BJ (cell line): ENCODE data around the gene SMIM13. TPM values are rescaled to one million over a fixed set of nuclear protein-coding genes. Genes with fewer than 3 reads are reported as not detected.
"Not testable (repeated sequence)": the region's sequence is repeated elsewhere in the genome, so short reads cannot be mapped to it uniquely, and the experiment has no call there.

Source experiments
- CTCF ChIA-PET: fragments of 350-600 bp; formaldehyde crosslinking; extraction: SDS; loops from one replicate; lab custom pipeline; 2021; ENCODE audit warnings: antibody characterized with exemption, inconsistent platforms; lab: Yijun Ruan, JAX
- POLR2A ChIA-PET: fragments of 300-600 bp; sonication (Branson Sonifier 250); formaldehyde crosslinking; extraction: SDS; loops from one replicate; lab custom pipeline; 2021; ENCODE audit warnings: antibody characterized with exemption; lab: Charles Lee
- DNase-seq: peaks from one replicate; pipeline ENCODE4 v3.0.0-alpha.2; 2011; ENCODE audit warnings: low read depth
- H3K27me3 ChIP-seq: 2 replicates; pipeline ENCODE4 v1.6.0; 2011; ENCODE audit warnings: low read length; ENCODE audit not compliant: control insufficient read depth, insufficient read depth
- H3K36me3 ChIP-seq: 2 replicates; pipeline ENCODE4 v1.5.1; 2011; ENCODE audit warnings: low read length; ENCODE audit not compliant: control insufficient read depth, insufficient read depth
- H3K4me3 ChIP-seq: 2 replicates; pipeline ENCODE4 v1.5.1; 2011; ENCODE audit warnings: low read depth, mild to moderate bottlenecking, control low read depth, low read length
- polyA plus RNA-seq: library from polyadenylated mRNA; depleted of rRNA; stranded (reverse); fragments of >200 nt; gene quantifications from 2 replicates; pipeline ENCODE4 v1.2.3, GENCODE V29; 2011
- TF ChIP-seq, protein P1 (sequence below): IDR thresholded peaks from 2 replicates; pipeline ENCODE4 v1.5.1; 2011; ENCODE audit warnings: low read depth, mild to moderate bottlenecking, control low read depth, inconsistent platforms, low read length, moderate library complexity; ENCODE audit not compliant: insufficient read depth

Gene SMIM13
- polyA plus RNA-seq, 1 experiment = 3.0 TPM

DNA sequence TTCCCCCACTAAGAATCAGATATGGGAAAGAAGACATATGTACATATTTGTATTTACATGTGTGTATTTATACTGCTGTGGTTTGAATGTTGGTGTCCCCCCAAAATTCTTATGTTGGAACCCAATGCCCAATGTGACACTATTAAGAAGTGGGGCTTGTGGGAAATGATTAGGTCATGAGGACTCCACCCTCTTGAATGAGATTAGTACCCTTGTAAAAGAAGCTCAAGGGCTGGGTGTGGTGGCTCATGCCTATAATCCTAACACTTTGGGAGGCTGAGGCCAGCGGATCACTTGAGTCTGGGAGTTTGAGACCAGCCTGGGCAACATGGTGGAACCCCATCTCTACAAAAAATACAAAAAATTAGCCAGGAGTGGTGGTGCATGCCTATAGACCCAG, 3.9 kb upstream of the SMIM13 start:
- DNase-seq = no peak
- Histone ChIP-seq H3K4me3 (no peak overlapping the region), H3K27me3 (no peaks in the 10 kb centered on the region), H3K36me3 (no peaks in the 10 kb centered on the region)
- TF ChIP-seq, protein P1, sequence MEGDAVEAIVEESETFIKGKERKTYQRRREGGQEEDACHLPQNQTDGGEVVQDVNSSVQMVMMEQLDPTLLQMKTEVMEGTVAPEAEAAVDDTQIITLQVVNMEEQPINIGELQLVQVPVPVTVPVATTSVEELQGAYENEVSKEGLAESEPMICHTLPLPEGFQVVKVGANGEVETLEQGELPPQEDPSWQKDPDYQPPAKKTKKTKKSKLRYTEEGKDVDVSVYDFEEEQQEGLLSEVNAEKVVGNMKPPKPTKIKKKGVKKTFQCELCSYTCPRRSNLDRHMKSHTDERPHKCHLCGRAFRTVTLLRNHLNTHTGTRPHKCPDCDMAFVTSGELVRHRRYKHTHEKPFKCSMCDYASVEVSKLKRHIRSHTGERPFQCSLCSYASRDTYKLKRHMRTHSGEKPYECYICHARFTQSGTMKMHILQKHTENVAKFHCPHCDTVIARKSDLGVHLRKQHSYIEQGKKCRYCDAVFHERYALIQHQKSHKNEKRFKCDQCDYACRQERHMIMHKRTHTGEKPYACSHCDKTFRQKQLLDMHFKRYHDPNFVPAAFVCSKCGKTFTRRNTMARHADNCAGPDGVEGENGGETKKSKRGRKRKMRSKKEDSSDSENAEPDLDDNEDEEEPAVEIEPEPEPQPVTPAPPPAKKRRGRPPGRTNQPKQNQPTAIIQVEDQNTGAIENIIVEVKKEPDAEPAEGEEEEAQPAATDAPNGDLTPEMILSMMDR = no peak
- POLR2A ChIA-PET = no interaction called here
- CTCF ChIA-PET = interaction anchor here (1.3 to 1.5 kb wide), 3 partner anchors 134 to 407 kb away, joined by 3 read pairs; no protein-coding TSS in a partner anchor

DNA sequence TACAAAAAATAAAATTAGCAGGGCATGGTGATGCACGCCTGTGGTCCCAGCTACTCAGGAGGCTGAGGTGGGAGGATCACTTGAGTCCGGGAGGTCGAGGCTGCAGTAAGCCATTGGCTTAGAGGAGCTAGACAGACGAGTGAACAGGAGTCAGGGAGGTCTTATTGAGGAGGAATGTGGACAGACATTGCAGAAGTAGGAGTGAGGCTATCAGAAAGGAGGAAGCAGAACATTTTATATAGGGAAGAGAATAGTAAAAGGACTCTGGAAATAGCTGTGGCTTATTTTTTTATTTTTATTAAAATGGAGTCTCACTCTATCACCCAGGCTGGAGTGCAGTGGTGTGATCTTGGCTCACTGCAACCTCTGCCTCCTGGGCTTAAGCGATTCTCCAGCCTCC, 2.5 kb upstream of the SMIM13 start:
- CTCF ChIA-PET = interaction anchor here (1.5 kb wide), 1 partner anchor 38 kb away, joined by 3 read pairs; no protein-coding TSS in a partner anchor
- DNase-seq, POLR2A ChIA-PET, H3K27me3 ChIP-seq, H3K36me3 ChIP-seq, H3K4me3 ChIP-seq: not testable (repeated sequence)

DNA sequence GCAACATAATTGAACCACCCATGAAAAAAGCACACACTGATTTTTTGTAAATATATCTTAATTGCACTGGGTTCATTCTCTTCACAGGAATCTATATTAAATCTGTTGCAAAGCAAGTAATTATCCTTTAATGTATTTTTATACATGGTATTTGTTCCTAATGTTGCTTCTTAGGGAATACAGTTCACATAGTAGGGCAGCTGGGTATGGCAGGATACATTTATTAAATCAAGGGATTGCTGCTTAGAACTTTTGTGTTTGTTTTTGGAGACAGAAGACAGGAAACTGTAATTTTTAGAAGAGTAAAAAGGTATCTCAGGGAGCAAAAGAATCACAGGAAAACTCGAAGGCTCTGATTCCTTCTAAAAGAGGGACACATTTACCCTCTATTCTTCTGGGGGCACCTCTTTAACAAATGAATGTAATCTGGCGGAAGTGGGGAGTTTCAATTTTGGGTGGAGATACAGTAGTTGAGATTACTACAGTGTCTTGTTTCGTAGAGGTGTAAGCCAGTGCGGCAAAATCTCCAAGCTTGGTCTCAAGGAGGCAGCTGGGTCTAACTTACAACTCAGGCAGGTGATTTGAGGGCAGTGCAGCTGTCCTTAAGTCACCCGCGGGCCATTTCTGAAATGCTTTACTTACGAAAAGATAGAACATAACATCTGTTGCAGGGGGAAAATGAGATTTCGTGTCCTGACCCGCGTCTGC, 812 bp upstream of the SMIM13 start:
- no peak for DNase-seq
- CTCF ChIA-PET = interaction anchor here (0.6 to 1.9 kb wide), 11 partner anchors 12 to 404 kb away, joined by 3 to 9 read pairs (median 4); no protein-coding TSS in a partner anchor
- TF ChIP-seq, protein P1 = no peak
- peak overlapping the region; percentile 99 for H3K4me3 ChIP-seq
- peaks cover 2% of the 10 kb centered on the region; the same call in 1 of the 2 replicates for H3K36me3 ChIP-seq
- POLR2A ChIA-PET = no interaction called here
- H3K27me3 ChIP-seq = no peaks in the 10 kb centered on the region

DNA sequence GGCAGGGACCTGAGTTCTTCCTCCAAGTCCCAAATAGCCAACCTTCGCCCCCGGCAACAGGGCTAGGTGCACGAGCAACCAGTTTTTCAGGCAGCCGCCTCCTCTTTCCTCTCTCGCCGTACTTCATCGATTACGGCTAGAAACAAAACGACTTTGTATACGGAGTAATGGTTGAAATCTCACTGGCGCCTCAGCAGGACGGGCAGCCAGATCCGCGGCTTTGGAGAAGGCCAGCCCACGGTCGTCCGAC, 333 bp upstream of the SMIM13 start:
- Histone ChIP-seq H3K4me3 (peak overlapping the region; percentile 99), H3K36me3 (peaks cover 2% of the 10 kb centered on the region; the same call in 1 of the 2 replicates), H3K27me3 (no peaks in the 10 kb centered on the region)
- CTCF ChIA-PET = interaction anchor here (0.6 to 1.9 kb wide), 12 partner anchors 13 to 403 kb away, joined by 3 to 9 read pairs (median 4); no protein-coding TSS in a partner anchor
- TF ChIP-seq, protein P1 = no peak
- POLR2A ChIA-PET = no interaction called here
- DNase-seq = no peak

DNA sequence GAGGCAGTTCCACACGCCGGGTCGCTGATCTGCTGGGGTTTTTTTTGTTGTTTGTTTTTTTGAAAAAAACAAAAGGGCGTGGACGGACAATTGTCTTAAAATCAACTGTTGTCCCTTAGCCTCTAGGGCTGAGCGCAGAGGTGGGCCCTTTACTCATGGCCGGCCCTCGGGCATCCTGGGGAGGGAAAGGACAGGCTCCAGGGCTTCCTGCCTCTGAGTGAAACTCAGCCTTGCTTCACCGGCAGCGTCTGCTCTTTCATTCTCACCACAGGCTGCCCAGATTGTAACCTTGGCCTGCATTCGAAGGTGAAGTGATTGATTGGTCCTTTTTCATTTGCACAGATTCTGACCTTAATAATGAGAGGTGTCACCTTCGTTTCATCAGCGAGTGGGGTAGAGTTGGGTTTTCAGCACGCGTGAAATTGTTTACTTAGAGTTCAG, 797 bp downstream of the SMIM13 start:
- CTCF ChIA-PET = interaction anchor here (1.3 to 1.9 kb wide), 3 partner anchors 10 to 14 kb away, joined by 4 to 9 read pairs (median 9); no protein-coding TSS in a partner anchor
- Histone ChIP-seq H3K36me3 (peaks cover 2% of the 10 kb centered on the region; the same call in 1 of the 2 replicates), H3K27me3 (no peaks in the 10 kb centered on the region), H3K4me3 (peak overlapping the region; percentile 99)
- POLR2A ChIA-PET = no interaction called here
- TF ChIP-seq, protein P1 = no peak
- no peak for DNase-seq
